NCI-H460 (cell line): ENCODE data around the gene USP37. TPM values are rescaled to one million over a fixed set of nuclear protein-coding genes. Genes with fewer than 3 reads are reported as not detected.

ENCODE experiments used
- DNase-seq: peaks from one replicate; pipeline ENCODE4 v3.0.0-alpha.2; 2016; ENCODE audit warnings: low read depth; ENCODE audit errors: extremely low read depth
- total RNA-seq: library from RNA; depleted of rRNA; stranded (reverse); fragments of >200 nt; shearing (Covaris generic); gene quantifications from 2 replicates; pipeline ENCODE4 v1.2.3, GENCODE V29; 2014

USP37 gene
- total RNA-seq, 1 experiment from 2014 or later = 14.6 TPM

DNA sequence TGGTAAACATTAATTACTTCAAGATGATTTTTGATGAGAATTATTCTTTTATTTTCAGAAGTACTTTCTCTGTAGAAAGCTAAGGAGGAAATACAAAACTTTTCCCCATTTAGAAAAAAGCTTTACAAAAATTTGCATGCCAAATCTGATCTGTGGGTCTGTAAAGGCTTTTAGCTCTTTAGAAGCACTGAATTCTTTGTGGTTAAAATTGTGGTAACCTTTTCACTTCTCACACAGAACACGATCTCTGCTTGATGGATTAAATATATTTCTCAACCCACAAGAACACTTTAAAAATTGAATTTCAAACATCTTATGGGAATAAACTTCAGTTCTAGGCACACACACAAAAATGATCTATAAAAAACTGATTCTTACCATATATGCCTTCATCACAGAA, 85.5 kb downstream of the USP37 start:
- DNase-seq = no peak

DNA sequence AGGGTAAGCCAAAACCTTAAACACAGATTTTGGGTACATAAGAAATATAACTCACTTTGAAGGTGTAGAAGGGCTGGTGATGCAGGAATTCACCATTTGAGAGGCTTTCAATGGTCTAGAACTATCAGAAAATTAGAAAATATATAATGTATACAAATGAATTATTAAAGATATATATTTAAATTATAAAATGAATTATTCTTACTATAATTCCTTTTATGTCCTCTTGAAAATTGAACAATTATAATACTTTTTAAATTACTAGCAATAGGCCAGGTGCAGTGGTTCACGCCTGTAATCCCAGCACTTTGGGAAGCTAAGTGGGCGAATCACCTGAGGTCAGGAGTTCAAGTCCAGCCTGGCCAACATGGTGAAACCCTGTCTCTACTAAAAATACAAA, 88.6 kb downstream of the USP37 start:
- no peak for DNase-seq

DNA sequence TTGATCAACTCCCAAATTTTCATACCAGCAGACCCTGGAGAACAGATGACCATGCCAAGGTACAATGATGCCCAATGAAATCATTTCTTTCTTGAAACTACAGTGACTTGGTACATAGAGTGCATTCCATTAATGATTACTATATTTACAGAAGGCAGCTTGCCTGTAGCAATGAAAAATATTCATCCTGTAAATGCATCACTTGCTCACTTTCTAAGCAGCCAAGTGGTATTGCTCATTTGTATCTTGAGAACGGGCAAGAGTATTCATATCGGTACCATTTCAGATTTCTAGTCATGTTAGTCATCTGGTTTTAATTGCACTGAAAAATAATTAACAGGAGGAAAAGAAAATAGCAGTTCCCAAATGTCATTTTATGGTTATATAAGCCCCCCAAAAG, 89.6 kb downstream of the USP37 start:
- no peak for DNase-seq

DNA sequence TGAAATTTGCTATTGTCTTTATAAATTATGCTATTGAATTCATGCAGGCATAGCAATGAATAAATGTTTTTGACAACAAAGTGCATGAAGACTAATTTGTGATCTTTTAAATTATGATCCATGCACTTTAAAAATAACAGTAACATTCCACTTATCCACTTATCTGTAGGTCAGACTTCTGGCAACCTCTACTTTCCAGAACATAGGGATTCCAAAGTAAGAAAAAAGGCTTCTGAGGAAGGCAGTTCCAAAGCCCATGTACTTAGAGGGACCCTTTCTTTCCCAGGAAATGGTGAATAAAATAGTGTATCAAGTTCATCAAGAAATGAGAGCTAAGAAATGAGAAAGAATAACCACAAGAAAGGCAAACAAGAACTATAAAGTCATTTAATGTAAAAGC, 90.9 kb downstream of the USP37 start:
- no peak for DNase-seq

DNA sequence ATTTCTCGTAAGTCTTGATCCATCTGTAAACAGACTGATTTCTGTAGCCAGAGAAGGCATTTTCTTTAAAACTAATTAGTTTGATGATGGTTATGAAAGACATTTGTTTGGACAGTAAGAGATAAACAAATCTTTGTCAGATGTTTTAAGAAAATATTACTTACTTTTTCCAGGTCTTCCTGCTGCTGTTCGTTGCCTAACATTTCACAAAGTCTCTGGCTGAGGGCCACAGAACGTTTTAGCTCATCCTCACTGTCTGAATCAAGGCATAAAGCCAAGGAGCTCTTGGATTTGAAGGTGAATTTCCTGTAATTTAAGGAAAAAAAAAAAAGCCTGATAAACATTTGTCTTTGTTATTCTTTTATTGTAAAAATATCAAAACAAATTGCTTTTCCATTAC, 91.5 kb downstream of the USP37 start:
- no peak for DNase-seq

DNA sequence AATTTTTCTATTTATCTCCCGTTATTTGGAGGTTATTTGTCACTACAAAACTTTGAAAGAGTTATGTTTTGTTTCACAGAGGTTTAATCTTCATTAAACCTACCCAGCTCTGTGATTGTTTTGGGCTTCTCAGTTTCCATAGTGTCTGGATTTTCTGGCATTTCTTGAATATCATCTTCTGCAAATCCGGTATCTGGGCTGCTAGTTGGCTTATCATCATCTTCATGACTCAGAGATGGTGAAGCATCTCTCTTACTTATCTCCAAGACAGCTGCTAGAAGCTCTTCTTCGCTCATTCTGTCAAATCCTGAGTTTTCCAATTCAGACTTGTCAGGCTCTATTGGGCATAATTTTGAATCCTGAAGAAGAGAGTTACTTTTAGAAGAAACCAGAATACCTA, 93.6 kb downstream of the USP37 start:
- no peak for DNase-seq

DNA sequence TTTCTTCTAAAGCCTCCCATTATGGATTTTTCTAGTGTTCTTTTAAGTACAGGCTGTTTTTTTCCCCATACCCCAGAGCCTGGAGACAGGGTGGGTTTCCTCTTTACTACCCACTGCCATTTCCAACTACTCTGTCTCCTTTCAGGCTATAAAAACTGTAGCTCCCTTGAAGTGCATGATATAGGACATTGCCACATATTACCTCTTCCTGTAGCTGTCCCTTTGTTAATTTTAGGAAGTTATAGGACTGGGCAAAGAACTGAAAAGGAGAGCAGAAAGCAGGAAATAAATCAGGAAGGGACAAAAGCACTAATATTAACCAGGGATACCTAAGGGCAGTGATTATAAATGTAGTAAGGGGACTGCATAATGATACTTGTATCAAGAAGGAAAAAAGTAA, 95.2 kb downstream of the USP37 start:
- DNase-seq = no peak

DNA sequence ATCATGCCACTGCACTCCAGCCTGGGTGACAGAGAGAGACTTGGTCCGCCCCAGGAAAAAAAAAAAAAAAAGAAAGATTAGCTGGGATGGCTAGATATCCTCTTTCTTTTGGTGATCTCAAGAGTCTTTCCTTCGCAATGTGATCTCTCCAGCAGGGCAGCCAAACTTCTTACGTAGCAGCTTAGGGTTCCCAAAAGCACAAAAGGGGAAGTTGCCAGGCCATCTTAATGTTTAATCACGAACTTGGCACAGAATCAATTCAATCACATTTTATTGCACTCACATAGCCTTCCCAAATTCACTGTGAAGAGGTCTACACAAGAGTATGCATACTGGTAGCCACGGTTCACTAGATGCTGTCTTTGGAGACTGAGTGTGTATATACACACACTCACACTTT, 96.2 kb downstream of the USP37 start:
- no peak for DNase-seq

DNA sequence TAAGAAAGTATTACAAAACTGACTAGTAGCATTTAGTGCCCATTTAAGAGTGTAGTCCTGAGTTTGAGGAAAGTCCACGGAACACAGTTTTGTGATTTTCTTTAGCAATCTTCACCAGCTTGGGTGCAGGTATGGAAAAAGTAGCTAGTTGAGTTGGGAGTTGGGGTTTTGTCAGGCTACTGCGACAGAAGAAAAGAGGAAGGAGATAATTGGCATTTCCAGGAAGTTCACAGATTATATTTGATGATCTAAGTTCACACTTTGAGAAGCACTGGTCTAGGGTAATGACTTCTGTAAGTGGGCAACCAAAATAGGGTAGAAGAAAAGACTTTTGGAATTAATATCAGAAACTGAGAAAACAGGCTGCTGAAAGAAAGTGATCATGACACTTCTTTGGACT, 97.1 kb downstream of the USP37 start:
- no peak for DNase-seq

DNA sequence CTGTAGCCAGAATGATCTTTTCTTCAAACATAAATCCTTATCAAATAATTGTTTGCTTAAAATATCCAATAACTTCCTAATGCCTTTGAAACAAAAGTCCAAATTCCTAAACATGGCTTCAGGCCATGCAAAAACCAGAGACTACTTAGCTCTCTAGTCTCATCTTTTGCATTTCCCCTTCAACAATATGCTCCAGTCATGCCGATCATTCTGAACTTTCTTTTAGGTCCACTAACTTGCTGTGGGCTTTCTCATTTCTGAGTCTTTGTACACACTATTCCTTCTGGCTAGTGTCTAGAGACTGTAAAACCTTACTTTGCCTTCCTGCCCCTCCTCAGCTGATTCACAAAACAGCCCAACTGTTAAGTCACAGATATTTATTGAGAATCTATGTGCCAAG, 97.7 kb downstream of the USP37 start:
- DNase-seq = no peak

DNA sequence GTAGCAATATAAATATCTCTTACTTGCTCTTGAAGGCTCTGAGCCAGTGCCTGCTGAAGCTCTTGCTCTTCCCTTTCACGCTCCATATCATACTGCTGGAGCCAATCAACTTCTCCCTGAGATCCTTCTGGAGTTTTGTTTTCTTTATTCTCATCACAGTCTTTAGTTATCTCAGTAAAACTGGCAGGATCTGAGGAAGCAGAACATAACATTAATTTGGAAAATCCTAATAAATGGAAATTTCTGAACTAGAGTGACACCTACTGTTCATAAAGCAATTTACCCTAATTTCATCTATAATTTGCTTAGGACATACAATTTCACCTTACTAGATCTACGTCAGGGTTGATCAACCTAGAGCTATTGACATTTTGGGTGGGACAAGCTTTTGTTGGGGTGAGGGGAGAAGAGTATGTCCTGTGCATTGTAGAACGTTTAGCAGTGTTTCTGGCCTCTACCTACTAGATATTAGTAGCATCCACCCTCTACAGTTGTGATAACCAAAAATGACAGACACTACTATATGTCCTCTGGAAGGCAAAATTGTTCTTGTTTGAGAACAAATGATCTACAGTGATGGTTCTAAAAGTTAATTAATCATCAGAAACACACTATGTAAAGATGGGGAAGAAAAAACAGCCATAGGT, 102.0 kb downstream of the USP37 start:
- DNase-seq = peak; percentile 11

DNA sequence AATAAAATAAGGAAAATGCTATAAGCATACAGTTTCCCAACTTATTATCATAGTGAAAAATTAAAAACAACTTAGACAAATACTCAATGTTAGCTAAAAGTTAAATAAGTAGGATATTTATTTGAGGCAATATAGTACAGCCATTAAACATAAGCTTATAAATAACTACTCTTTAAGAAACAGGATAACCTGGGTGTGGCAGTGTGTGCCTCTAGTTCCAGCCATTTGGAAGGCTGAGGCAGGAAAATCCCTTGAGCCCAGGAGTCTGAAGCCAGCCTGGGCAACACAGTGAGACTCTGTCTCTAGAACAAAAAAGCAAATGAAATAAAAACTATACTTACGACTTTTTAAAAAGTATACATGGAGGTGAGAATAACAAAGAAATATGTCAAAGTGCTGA, 109.6 kb downstream of the USP37 start:
- DNase-seq = no peak

DNA sequence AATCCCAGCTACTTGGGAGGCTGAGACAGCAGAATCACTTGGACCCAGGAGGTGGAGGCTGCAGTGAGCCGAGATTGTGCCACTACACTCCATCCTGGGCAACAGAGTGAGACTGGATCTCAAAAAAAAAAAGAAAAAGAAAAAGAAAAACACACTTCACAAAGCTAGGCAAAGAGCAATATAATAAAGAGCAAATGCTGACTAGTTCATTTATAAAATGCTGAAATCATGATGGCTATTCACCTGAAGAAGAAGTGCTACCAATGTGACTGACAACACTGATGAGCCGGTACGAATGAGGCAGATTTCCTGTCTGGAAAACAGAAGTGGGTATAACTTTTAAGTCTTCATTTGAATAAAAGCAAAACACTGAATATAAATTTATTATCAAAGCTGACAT, 111.3 kb downstream of the USP37 start:
- no peak for DNase-seq

DNA sequence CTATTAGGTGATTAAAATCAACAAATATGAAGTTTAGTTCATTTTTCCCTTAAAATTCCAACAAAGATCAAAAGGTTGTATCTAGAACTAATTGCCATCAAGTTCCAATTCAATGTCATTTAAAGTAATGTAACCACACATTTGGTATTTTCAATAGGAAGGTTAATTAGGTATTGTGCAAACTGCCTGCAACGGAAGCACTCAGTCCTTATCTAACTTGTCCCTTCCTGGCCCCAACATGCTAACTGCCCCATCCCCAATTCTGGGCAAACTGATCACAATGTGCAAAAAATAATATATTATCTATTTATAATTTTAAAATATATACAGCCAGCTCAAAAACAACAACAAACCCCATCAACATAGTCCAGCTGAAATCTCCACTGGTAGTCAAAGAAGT, 116.1 kb downstream of the USP37 start:
- no peak for DNase-seq

DNA sequence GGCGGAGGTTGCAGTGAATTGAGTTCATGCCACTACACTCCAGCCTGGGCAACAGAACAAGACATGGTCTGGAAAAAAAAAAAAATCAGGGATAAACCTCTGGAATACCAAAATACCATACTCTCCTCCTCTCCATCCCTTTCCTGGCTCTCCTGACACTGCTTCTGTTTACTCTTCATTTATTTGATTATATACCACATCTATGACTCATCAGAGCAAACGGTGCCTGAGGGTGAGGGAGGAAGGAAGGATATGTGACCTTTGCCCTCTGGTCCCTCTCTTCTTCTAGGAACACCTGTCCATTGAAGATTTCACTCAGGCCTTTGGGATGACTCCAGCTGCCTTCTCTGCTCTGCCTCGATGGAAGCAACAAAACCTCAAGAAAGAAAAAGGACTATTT, 119.2 kb downstream of the USP37 start:
- peak; percentile 19 for DNase-seq

DNA sequence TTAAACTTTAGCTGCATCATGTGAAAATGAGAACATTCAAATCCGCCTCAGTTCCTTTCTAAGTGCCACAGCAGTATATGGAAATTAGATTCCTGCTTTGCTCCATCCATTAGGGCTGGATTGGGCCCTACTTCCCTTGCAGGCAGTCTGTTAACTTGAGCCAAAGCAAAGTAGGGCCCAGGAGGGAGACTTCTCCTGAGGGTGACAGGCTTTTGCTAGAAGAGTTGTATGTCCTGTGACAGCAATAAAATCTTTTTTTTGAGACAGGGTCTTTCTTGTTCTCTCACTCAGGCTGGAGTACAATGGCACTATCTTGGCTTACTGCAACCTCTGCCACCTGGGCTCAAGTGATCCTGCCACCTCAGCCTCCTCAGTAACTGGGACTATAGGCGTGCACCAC, 121.1 kb downstream of the USP37 start:
- DNase-seq = no peak

DNA sequence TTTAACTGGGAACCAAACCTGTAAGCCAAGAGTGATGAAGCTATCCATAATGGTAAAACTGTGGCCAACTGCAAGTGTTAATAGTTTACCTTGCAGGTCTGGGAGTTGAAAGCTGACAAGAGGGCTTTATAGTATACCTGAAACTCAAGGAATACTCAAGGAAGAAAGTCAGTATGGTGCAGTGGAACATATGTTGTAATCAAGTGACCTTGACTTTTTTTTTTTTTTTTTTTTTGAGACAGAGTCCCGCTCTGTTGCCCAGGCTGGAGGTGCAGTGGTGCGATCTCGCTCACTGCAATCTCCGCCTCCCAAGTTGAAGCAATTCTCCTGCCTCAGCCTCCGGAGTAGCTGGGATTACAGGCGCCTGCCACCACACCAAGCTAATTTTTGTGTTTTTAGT, 121.6 kb downstream of the USP37 start:
- no peak for DNase-seq

DNA sequence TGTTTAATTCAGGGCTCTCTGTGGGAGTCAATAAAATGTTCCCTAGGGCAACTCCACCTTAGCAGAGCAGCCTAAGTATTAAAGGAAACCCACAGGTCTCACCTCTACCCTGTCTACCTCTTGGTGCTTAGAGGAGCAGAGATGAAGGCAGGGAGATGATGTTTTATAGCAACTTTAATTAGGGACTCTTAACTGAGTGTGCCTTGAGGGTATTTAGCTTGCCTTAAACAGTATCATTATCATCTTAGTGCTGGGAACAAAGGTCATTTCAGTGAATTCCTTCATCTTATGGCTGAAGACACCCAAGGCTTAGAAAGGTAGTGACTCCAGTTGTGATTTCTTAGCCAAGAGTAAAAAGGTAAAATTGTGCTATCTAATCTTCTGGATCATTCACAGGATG, 122.5 kb downstream of the USP37 start:
- DNase-seq = no peak

DNA sequence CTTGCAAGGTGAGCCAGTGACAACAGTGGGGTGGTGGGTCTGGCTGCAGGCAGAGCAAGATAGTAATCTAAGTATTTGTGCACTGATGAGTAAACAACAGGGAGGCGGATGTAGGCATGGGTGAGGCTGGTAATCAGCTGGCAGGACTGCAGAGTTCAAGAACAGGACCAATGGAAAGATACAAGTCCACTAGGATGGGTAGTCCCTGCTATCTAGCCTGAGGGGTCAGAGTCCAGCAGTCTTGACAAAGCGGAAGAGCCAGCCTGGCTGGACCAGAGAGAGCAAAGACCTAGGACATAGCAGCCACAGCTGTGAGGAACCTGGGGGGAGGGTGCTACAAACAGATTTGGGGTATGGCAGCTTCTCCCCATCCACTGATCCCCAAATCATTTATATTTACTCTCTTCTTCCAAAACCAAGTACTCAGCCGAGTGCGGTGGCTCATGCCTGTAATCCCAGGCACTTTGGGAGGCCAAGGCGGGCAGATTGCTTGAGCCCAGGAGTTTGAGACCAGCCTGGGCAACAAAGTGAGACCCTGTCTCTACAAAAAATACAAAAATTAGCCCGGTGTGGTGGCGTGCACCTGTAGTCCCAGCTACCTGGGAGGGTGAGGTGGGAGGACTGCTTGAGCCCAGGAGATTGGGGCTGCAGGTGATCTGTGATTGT, 123.3 kb downstream of the USP37 start:
- no peak for DNase-seq

DNA sequence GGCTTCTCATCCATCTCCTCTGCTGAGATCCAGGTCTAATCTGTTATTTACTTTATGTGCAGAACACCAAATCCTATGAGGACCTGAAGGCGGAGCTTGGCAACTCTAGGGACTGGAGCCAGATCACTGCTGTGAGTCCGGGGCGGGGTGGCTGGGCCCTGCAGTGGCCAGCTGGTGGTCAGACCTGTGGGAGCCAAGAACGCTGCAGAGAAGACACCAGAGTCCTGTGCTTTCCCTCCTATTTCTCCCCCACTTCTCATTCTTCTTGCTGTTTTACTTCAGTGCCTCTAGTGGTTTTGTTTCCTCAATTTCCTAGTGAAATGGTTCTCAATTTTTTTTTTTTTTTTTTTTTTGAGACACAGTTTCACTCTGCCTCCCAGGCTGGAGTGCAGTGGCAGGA, 129.6 kb downstream of the USP37 start:
- no peak for DNase-seq

DNA sequence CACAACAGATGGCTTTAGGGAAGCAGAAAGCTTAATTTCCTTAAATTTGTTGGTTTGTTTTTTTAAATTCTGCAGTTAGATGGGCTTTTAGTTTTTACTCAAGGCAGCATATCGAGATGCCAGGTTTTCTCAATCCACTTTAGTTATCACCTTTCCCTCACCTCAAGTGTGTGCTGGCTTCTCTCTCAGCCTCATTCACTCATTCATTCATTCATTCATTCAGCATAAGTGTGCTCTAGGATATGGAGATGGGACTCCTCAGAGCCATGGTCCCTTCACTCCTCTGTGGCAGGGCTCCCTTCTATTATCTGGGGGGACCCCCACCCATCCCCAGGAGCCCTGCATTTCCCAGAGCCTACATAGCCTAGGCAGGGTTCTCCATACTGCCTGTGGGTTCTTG, 130.2 kb downstream of the USP37 start:
- no peak for DNase-seq

DNA sequence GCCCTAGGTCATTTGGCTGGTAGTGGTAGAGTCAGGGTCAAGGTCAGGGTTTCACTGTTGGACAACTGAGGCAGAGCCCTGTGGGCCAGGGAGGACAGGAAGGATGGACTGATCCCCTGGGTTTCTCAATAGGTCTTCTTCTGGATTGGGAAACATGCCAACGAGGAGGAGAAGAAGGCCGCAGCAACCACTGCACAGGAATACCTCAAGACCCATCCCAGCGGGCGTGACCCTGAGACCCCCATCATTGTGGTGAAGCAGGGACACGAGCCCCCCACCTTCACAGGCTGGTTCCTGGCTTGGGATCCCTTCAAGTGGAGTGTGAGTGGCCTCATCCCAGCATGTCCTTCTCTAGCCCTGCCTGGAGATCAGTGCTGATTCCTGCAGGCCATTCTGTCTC, 131.2 kb downstream of the USP37 start:
- no peak for DNase-seq
